MM.1S (cell line): ENCODE results near the gene KCNH8.

Experiments
- EZH2 ChIP-seq: fragments of 300-600 bp; sonication (generic); optimal IDR thresholded peaks from 2 replicates; pipeline ENCODE3; 2017; ENCODE audit warnings: low read depth, mild to moderate bottlenecking, antibody characterized with exemption, low read length, mixed read lengths
- EZH2phosphoT487 ChIP-seq: fragments of 300-600 bp; sonication (generic); IDR thresholded peaks from 2 replicates; pipeline ENCODE4 v1.6.1; 2018; ENCODE audit warnings: antibody characterized with exemption, low read length
- TF ChIP-seq, protein P1 (sequence below): fragments of 300-600 bp; sonication (generic); IDR thresholded peaks from 2 replicates; pipeline ENCODE4 v1.5.1; 2016; ENCODE audit warnings: antibody characterized with exemption, low read length, mixed read lengths

DNA sequence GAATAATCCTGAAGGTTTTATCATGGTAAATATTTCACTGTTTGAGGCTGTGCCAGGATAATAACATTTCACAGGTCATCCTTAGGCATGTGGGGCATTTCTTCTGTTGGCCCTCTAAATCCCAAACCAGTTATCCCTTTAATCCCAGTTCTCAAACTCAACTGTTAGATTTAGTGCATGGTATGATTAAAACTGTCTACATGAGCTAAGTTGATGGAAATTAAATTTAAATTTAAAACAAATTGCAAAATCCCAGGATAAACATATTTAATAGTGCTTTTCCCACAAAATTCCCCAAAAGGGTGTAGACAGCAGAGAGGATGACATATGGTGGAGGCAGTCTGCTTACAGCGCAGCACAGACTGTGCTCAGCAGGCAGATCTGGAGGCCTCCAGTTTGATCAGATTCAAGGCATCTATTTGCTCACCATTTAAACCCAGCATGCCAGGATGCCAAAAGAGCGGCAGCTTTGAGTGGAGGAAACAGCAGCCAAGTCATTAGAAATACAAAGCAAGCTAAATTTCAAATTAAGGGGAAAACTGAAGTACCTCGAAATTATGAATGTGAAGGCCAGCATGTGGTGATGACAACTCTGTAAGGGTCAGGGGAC lies 325.8 kb downstream of the KCNH8 start:
- TF ChIP-seq, protein P1, sequence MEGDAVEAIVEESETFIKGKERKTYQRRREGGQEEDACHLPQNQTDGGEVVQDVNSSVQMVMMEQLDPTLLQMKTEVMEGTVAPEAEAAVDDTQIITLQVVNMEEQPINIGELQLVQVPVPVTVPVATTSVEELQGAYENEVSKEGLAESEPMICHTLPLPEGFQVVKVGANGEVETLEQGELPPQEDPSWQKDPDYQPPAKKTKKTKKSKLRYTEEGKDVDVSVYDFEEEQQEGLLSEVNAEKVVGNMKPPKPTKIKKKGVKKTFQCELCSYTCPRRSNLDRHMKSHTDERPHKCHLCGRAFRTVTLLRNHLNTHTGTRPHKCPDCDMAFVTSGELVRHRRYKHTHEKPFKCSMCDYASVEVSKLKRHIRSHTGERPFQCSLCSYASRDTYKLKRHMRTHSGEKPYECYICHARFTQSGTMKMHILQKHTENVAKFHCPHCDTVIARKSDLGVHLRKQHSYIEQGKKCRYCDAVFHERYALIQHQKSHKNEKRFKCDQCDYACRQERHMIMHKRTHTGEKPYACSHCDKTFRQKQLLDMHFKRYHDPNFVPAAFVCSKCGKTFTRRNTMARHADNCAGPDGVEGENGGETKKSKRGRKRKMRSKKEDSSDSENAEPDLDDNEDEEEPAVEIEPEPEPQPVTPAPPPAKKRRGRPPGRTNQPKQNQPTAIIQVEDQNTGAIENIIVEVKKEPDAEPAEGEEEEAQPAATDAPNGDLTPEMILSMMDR, result no peak
- TF ChIP-seq EZH2 (no peak), EZH2phosphoT487 (no peak)
